ENCODE measurements around the gene N4BP2L2.

The N4BP2L2 gene

DNA sequence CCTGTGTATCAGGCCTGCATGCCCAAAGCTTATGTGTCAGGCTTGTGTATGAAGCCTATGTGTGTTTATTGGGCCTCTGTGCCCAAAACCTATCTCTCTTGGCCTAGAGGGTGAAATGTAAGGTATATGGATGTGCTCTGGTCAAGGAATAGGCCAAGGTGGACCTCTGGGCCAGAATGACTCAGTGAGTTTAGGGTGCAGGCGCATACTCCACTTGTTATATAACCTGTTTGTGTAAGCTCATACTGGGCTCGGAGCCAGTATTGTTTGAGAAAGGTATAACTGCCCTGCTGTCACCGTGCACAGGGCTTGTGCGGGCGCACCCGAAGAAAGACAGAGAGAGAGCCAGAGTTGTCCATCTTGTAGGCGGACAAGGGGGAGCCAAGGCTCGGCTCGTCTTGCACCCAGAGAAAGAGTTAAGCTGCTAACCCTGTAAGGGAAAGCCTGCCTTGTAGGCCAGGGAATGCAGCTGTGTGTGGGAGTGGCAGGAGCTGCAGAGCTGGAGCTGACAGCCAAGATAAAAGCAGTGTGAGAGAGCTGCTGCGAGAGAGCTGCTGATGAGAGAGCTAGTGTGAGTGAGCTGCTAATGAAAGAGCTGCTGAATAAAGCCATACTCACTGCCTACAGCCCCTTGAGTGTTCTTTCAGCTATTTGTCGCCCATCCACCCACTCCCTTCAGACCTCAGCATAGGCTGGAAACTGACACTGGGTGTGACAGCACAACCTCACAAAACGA lies 67.2 kb downstream of the N4BP2L2 start:
- DNase-seq = peak in 45 of 56 donors; percentile 4 to 76 (median 40)

DNA sequence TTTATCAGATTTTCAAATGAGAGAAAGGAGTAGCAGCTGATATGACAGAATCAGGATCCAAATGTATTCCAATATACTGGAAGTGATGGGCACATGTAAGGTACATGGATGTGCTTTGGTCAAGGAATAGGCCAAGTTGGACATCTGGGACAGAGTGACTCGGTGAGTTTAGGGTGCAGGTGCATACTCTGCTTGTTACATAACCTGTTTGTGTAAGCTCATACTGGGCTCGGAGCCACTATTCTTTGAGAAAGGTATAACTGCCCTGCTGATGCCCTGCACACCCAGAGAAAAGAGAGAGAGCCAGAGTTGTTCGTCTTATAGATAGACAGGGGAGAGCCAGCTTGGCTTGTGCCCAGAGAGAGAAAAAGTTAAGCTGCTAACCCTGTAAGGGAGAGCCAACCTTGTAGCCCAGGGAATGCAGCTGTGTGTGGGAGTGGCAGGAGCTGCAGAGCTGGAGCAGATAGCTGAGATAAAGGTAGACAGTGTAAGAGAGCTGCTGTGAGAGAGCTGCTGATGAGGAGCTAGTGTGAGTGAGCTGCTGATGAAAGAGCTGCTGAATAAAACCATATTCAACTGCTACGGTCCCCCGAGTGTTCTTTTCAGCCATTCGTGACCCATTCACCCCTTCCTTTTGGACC lies 70.0 kb downstream of the N4BP2L2 start:
- no peak for DNase-seq

DNA sequence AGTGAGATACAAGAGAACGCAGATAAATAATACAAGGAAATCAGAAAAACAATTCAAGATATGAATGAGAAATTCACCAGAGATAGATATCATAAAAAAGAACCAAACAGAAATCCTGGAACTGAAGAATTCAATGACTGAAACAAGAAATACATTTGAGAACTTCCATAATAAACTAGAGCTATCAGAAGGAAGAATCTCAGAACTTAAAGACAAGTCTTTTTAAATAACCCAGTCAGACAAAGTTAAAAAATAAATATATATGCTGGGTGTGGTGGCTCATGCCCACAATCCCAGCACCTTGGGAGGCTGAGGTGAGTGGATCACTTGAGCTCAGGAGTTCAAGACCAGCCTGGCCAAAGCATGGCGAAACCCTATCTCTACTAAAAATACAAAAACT lies 82.0 kb downstream of the N4BP2L2 start:
- DNase-seq = no peak

DNA sequence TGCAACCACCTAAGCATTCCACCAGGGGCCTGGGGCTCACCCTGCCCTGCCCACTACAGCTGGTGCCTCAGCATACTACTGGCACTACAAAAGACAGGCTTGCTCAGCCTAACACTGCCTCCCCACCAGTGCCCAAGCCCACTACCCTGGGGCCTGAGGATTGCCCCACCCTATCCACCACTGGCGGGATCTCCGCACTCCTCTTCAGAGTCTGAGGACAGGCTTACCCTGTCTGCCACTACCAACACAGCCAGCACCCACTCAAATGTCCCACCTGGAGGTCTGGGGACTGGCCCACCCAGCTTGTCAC lies 83.0 kb downstream of the N4BP2L2 start:
- DNase-seq = no peak

DNA sequence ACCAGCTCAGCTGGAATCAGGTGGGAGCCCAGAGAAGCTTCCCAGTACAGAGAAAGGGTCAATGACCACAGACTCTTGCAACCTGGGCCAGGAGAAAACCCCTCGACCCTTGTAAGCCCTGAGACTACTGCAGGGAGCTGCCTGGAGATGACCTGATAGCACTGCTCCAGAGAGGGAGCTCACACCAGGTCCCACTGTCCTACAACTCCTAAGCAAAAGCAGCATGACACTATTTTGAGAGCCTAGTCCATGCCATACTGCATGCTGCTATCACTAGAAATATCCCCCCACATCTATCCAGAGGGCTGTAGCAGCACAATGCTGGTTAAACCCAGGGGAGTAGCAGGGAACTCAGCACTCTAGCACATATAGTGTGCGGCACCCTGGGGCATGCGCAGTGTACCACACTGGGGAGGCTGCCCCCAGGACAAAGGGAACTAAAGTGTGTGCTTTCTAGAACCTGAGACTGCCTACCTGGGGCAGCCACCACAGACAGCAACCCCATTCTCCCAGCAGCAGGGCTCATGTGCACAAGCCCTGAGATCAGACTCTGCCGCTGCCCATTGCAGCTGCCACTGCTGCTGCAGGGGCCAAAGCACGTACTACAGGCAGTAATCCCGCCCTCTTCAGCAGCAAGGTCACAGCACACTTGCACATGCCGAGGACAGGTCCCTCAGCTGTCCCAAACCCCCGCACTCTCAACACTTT lies 83.6 kb downstream of the N4BP2L2 start:
- DNase-seq = no peak

DNA sequence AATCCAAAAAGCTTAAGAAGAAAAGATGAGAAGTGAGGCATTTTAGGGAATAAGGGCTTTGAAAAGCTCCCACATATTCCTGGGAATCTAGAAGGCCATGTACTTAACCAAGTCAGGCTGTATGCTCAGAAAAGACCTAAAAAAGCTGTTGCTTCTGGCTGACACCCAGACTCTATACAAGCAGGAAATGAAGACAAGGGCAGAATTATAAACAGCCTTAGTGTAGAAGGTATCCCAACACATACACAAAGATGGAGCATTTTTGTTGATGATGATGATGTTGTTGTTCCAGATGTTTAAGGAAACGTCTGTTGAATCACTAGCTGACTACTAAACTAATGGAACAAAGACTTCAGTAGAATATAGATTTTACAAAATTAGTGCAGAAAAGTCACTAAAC lies 84.6 kb downstream of the N4BP2L2 start:
- DNase-seq = no peak

DNA sequence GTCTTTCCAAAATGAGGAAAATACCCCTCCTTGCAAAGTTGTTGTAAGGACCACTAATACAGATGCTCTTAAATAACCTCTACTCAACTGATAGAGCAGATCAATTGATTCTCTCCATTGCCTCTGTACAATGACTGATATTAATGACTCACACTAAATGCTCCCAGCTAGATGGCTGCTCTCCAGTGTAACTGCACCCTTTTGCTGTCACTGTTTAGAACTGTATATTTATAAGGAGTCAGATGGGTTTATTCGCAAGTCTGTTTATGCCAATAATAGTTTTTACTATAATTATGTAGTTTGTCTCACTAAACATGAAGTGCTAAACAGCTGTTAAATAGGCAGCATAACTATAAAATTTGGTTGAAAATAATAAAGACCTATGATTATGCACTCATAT lies 89.6 kb downstream of the N4BP2L2 start:
- no peak for DNase-seq

DNA sequence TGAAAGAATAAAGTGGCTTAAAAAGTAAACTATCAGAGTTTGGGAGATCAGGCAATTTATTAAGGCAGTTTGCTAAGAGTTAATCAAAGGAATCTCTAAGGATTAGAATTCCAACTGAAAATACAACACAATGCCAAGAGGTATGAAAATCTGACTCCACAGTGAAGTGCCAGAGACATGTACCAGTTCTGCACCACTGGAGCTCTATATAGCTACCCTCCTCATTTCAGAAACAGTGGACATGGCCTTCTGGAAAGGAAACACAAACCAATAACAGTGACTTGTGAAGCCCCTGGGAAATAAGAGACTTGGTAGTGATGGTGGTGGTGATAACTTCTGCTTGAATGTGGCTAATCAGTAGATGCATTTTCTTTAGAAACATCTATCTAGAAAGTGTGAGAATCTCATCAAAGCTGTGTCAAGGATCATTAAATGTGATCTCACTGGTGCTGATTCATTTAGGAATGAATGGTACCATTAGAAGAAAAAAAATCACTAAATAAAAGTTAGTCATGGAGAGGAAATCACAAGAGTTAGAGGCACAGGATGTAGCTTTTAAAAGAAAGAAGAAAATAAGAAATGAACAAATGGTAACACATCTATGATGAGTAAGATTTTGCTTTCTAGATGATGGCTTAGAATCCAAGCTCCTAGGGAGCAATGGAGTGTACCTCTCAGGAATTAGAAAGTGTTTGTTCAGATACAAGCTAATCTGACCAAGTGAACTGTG lies 90.5 kb downstream of the N4BP2L2 start:
- no peak for DNase-seq

DNA sequence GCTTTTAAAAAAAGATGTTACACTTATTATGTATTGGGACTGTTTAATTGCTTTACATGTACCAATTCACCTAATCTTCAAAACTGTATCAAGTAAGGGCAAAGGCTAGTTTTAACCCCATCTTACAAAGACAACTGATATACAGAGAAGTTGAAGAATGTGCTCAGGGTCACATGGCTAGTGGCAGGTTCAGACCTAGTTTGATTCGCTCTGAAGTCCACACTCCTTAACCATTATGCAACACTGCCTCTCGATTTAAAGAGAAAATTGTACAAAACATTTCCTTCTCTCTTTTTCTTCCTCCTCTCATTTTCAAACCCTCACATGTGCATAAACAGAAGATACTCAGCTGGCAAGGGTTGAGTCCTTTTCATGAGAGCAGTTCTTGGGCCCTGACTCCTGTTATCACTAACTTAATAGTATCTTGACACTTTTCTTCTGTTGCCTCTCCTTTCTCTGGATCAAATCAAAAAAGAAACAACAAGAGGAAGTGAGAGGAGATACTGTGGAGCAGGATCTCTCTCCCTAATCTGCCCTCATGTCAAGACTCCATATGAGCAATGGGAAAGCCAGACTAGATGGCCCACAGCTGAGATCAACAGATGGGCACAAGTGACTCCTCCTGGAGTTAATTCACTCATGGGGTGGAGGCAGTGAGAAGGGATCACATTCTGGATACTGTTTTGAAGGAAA lies 91.7 kb downstream of the N4BP2L2 start:
- DNase-seq = no peak

DNA sequence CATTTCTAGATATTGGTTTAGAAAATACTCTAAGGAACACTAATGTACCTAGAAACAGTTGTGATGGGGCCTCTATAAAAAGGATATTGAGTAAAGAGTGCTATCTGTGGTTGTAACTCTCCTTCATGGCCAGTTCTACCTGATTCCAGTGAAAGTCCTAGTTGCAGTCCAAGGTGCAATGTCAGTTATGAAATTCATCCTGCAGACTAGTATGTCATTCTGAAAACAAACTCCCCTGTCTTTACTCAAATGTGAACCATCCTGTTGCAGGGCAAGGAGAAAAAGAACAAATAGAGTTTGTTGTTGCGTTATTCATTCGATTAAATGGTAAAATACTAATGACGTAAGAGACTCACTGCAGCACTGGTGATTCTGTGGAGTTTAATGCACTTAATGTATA lies 92.4 kb downstream of the N4BP2L2 start:
- no peak for DNase-seq

DNA sequence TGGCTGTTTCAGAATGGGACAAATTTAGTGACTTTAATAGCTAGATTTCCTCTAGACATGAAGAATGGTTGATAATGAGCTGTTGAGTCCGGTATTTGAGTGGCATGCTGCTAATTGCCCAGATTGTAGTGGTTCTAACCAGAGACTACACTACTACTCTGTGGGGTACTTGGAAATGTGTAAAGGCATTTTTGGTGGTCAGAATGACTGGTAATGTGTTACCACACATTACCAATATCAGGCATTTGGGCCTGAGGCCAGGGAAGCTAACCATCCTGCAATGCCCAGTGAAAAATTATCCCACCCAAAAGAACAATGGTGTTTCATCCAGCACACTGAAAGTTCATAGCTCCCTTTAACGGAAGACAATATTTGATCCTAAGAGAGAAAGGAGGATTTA lies 93.1 kb downstream of the N4BP2L2 start:
- no peak for DNase-seq

DNA sequence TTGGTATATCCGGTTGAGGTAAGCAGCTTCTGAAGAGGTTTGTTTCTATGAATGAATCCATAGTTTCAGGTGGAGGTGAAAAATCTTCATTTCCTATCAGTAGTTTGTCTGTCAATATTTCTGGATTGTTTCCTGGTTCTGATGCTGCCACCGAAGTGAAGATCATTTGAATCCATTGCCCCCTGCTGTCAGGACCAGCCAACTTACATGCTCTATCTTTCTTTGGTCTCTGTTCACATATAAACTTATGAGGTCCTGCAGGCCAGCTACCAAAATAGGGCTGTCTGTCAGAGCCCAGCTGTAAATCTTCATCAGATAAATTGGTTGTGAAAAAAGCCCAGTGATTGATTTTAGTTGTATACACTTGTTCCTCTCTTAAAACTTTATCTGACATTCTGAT lies 95.5 kb downstream of the N4BP2L2 start:
- peak in 9 of 56 donors; percentile 2 to 64 (median 9) for DNase-seq

DNA sequence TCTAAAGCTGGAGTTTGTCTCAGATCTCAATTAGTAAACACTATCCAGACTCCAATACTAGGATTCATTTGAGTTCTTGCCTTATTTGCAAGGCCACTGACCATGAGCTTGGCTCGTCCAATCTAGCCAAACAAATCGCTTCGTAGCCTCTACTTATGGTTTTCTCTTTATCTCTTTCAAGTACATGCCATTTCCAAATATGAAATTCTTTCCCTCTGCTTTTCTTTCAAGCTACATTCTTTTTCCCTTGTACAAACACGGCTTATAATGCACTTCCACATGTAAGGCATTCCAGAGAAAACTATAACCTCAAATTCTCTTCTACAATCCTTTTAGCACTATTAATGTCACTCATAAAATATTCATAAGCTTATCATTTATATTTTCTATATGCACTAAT lies 99.7 kb downstream of the N4BP2L2 start:
- no peak for DNase-seq

DNA sequence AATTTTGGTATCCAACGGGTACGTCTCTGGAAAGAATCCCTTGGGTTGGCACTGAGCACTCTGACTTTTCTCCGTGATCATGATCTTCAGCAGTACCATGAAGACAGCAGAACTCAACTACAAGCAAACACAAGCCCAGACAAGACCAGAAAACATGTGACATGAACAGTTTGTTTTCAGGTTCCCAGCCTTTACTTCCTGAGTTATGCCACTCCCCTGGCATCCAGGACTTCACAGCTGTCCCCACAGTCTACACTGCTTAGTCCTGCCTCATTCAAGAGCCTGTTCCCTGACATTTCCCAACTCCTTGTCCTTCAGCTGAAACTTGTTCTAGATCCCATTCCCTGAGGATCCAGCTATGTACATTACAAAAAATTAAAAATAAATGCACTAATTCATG lies 105.7 kb downstream of the N4BP2L2 start:
- no peak for DNase-seq

DNA sequence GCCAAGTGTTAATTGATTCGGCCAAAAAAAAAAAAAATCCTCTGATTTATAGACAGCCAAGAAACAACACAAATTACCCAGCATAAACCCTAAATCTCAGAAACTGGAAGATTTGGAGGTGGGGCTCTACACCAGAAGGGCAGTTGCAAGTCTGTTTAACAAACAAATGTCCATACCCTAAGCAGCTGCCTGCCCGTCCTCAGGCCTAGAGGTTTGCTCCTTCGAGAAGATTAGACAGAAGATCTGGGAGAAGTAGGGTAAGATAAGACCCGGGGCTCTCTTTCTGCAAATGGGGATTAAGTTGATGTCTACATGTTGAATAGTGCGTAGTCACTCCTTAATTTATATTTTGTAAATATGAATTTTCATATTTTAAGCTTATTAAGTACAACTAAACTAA lies 107.2 kb downstream of the N4BP2L2 start:
- no peak for DNase-seq

DNA sequence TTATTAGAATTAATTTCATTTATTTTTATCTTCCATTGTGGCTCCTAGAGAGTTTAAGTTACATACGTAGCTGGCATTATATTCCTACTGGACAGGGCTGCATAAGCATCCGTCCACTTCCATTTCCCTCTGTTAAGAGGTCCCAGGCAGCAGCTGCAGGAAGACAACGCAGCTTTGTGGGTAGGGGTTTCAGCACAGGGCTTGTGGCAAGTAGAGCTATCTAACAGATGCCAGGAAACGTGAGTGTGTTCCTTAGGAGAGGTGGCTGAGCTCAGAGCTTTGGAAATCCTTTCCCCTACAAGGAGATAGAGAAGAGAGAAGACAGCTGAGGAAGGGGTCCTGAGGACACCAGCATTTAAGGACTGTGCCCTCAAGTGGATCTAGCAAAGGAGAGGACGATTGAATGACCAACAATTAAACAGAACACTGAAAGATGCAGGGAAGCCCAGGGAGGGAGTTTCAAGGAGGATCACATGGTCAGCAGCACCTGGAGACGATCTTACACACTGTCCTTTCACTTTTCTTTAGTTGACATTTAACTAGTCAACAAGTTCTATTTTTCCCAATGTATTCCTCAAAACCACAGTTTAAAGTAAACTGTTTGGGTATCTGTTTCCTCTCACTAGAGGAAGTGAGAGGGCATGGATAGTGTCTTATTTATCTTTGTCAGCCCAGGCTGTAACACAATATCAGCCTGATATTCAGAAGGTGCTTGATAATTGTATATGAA lies 108.4 kb downstream of the N4BP2L2 start:
- DNase-seq = peak in 1 of 56 donors; percentile 5

DNA sequence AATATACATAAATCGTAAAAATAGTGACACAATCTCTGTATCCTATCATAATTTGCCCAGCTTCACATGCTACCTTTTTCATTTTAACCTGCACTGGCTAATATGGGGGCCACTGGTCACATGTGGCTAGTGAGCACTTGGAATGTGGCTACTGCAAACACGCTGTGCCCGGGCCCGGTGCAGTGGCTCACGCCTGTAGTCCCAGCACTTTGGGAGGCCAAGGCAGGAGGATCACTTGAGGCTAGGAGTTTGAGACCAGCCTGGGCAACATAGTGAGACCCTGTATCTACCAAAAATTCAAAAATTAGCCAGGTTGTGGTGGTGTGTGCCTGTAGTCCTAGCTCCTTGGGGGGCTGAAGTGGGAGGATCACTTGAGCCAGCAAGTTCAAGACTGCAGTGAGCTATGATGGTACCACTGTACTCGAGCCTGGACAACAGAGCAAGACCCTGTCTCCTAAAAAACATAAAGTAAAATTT lies 109.1 kb downstream of the N4BP2L2 start:
- no peak for DNase-seq

DNA sequence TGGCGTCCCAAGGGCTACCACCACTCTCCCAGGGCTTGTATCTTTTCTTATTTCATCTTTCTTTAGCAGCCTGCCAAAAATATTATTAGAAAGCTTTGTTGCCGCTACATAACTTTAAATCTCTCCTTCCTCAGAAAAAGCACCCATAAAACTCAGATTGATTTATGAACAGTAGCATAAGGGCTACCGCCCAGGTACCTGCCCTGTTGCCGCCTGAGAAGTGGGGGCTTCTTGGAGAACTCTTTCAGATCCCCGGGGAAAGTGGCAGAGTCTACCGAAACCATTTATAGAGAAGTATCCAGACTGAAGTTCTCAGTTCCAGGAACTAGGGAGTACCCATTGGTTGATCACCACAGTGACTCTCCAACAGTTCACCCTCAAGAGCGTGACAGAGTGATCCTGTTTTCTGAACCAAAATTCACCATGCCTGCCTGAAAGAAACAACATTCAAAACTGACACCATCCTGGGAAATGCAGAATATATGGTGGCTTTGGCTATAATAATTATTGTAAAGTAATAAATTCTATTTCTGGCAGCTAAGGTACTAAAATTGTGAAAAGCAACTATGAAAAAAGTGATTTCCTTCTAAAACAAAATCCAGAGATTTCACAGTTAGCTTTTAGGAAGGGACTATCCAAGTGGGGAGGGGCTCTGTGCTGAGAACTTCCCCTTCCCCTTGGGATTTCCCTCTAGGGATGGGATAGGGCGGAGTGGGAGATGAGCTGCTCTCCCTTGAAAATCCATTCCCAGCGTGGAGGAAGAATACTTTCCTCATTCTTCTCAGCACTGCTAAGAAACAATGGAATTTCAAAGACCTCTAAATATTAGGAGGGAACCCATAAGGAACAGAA lies 109.8 kb downstream of the N4BP2L2 start:
- peak in 1 of 56 donors; percentile 45 for DNase-seq

DNA sequence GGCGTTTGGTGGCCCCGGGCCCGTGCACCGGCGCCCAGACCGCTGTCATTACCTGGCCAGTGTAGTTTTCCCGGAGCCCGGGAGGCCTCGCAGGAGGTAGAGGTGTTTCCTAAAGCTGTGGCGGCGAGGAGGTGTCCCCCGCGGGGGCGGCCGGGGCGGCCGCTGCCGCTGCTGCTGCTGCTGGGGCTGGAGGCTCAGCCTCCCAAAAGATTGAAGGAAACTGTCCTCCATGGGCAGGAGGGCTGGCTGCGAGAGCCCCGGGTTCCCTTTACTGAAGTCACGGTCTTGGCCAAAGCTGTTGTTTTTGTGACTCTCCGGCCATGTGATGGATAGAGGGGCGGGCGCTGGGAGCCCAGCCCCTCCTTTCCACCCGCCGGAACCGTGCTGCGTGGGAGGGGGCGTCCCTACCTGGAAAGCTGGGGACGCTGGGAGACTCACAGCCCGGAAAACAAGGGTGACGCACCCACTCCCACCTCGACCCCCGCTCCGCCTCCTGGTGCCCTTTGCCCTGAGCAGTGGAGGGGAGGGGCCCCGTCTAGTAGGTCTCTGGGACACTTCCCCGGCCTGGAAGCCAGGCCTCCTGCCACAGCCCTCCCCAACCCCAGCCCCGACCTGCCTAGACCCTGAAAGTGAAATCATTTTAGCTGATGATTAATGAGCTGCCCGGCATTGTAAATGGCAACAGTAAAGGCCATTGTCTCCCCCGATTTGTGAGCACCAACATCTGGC lies 110.6 kb downstream of the N4BP2L2 start, which contains the start of gene N4BP2L1:
N4BP2L1 (minus strand) TSS at position 279 of the 729 bp plus-strand sequence; CDS start at position 231, 48 bp downstream.
- peak in 55 of 56 donors; percentile 18 to 94 (median 65) for DNase-seq

All from amygdala (tissue), 56 donors.